RWPE2 (cell line): ENCODE results near the gene ALLC.

Experiments
- ATAC-seq: fragments of 200-7000 bp; cut with Tn5 transposase; 3 replicates; pipeline ENCODE4 v1.9.1; 2021; ENCODE audit warnings: low read depth
- DNase-seq: peaks from one replicate; pipeline ENCODE4 v3.0.0-alpha.2; 2020; ENCODE audit warnings: low spot score
- H3K27ac ChIP-seq: fragments of 450-650 bp; 2 replicates; pipeline ENCODE4 v1.5.1; 2017; ENCODE audit warnings: mild to moderate bottlenecking; ENCODE audit not compliant: poor library complexity, severe bottlenecking
- H3K27me3 ChIP-seq: fragments of 250-450 bp; sonication (Bioruptor Pico); 2 replicates; pipeline ENCODE4 v1.5.1; 2021; ENCODE audit warnings: mild to moderate bottlenecking, moderate library complexity; ENCODE audit not compliant: insufficient read depth, poor library complexity, severe bottlenecking
- H3K36me3 ChIP-seq: fragments of 250-450 bp; sonication (Bioruptor Pico); 2 replicates; pipeline ENCODE4 v1.5.1; 2020; ENCODE audit warnings: low read depth, mild to moderate bottlenecking, moderate library complexity
- H3K4me1 ChIP-seq: fragments of 250-450 bp; sonication (Bioruptor Pico); 2 replicates; pipeline ENCODE4 v1.5.1; 2021; ENCODE audit warnings: mild to moderate bottlenecking, moderate library complexity; ENCODE audit not compliant: insufficient read depth, poor library complexity, severe bottlenecking
- H3K4me3 ChIP-seq: fragments of 250-450 bp; sonication (Bioruptor Pico); 2 replicates; pipeline ENCODE4 v1.5.1; 2021; ENCODE audit warnings: mild to moderate bottlenecking, moderate library complexity; ENCODE audit not compliant: severe bottlenecking
- H3K9me3 ChIP-seq: fragments of 250-450 bp; sonication (Bioruptor Pico); 2 replicates; pipeline ENCODE4 v1.5.1; 2021; ENCODE audit warnings: mild to moderate bottlenecking, moderate library complexity; ENCODE audit not compliant: severe bottlenecking
- TF ChIP-seq, protein P1 (sequence below): fragments of 450-650 bp; IDR thresholded peaks from one replicate; pipeline ENCODE4 v1.5.1; 2017; ENCODE audit warnings: mild to moderate bottlenecking, moderate library complexity; ENCODE audit not compliant: poor library complexity, severe bottlenecking

ALLC gene

DNA sequence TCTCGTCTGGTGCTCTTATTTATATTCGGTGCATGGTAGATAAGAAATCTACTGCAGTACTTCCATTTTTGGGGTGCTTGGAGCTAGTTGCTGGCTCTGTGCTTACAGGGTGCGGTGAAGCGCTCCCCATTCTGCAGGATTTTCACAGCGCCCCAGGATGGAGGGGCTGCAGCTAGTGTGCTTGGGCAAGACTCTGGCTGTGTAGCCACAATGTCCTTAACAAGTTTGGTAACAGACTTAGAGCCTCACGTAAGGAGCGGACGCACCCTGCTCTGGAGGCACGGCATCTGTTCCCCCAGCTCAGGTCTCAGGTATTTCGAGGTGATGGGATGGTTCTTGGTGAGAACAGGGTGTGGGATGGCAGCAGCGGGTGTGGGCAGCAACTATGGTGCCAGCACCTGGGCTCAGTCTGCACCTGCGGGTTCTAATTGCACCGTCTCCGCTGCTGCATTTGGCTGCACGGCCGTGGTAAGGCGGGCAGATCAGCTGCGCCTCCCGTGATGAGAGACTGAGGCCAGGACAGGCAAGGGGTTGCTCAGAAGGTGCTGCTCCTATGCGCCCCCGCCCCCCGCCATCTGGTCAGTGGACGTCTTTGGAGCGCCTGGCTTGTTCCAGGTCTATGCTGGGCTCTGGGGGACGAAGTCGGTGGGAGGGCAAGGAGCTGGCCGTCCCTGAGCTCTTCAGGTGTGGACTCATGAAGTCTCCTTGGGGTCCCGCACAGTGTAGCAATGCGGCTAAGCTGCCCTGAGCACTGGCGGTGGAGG lies 20.1 kb upstream of the ALLC start:
- Histone ChIP-seq H3K27me3 (no peaks in the 10 kb centered on the region), H3K4me1 (peaks cover 2% of the 10 kb centered on the region), H3K36me3 (no peaks in the 10 kb centered on the region), H3K27ac (no peak overlapping the region), H3K4me3 (no peak overlapping the region), H3K9me3 (no peaks in the 10 kb centered on the region)
- ATAC-seq = no peak
- TF ChIP-seq, protein P1, sequence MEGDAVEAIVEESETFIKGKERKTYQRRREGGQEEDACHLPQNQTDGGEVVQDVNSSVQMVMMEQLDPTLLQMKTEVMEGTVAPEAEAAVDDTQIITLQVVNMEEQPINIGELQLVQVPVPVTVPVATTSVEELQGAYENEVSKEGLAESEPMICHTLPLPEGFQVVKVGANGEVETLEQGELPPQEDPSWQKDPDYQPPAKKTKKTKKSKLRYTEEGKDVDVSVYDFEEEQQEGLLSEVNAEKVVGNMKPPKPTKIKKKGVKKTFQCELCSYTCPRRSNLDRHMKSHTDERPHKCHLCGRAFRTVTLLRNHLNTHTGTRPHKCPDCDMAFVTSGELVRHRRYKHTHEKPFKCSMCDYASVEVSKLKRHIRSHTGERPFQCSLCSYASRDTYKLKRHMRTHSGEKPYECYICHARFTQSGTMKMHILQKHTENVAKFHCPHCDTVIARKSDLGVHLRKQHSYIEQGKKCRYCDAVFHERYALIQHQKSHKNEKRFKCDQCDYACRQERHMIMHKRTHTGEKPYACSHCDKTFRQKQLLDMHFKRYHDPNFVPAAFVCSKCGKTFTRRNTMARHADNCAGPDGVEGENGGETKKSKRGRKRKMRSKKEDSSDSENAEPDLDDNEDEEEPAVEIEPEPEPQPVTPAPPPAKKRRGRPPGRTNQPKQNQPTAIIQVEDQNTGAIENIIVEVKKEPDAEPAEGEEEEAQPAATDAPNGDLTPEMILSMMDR = no peak
- peak; percentile 55 for DNase-seq

DNA sequence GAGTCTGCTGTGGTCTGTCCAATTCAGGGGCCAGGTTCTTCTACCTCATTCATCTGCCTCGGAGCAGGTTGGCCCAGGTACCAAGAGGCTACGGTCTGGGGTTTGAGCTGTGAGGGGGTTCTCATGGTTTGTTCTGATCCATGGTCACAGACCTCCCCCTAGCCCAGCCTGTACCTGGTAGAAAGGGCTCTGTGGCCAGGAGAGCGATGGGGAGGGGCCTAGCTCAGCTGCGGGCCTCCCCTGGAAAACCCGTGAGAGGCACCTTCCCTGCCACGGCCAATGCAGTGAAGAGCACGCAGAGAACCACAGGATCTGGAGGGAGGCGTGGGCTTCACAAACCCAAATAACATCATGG lies 19.6 kb upstream of the ALLC start:
- no peak for ATAC-seq
- H3K36me3 ChIP-seq = no peaks in the 10 kb centered on the region
- TF ChIP-seq, protein P1 = no peak
- no peaks in the 10 kb centered on the region for H3K9me3 ChIP-seq
- no peaks in the 10 kb centered on the region for H3K27me3 ChIP-seq
- DNase-seq = peak; percentile 34
- H3K27ac ChIP-seq = no peak overlapping the region
- H3K4me3 ChIP-seq = no peak overlapping the region
- H3K4me1 ChIP-seq = no peaks in the 10 kb centered on the region

DNA sequence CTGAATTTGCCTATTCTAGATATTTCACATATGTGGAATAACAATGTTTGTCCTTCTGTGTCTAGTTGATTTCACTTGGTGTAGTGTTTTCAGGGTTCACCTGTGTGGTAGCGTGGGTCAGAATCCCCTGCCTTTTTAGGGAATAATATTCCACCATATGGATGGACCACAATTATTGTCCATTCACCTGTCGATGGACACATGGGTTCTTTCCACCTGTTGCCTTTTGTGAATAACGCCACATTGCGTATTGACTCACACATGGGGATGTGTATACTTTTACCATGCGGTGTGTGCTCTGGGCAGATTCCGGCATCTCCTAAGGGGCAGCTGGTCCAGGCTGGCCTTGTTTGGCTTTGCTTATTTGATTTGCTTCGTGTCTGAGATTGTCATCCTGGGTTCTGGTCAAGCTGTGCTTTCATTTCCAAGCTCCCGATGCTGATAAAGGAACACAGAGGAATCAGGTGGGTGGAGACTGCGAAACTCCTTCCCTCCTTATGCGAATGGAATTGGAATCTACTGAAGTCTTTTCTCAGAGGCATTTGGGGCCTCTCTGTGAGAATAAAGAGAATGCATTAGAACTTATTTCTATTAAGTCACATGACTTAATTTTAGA lies 18.9 kb upstream of the ALLC start:
- TF ChIP-seq, protein P1 = no peak
- peak; percentile 3 for DNase-seq

DNA sequence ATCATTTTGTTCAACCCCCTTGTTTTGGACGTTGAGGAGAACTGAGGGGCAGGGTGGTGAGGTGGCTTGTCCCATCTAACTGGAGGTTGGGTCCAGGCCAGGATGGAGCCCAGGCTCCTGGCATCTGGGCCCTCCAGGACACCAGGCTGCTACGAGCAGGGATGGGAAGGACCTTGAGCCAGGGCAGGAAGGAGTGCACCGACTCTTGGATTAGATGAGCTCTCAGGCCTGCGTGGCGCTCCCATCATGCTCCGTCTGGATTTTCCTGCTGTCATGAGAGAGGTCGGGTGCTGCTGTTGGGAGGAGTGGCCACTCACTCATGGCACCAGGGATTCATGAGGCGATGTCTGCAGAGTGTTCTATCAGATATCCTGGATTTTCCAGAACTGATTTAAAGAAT lies 18.3 kb upstream of the ALLC start:
- Histone ChIP-seq H3K27ac (no peak overlapping the region), H3K27me3 (no peaks in the 10 kb centered on the region), H3K36me3 (no peaks in the 10 kb centered on the region), H3K9me3 (no peaks in the 10 kb centered on the region), H3K4me1 (no peaks in the 10 kb centered on the region), H3K4me3 (no peak overlapping the region)
- TF ChIP-seq, protein P1 = no peak
- peak; percentile 23 for DNase-seq
- no peak for ATAC-seq

More for the DNA sequence above, 18.9 kb upstream of the ALLC start:
- Histone ChIP-seq H3K27me3 (no peaks in the 10 kb centered on the region), H3K4me3 (no peak overlapping the region), H3K36me3 (no peaks in the 10 kb centered on the region), H3K27ac (no peak overlapping the region), H3K9me3 (no peaks in the 10 kb centered on the region), H3K4me1 (no peaks in the 10 kb centered on the region)
- ATAC-seq = no peak

DNA sequence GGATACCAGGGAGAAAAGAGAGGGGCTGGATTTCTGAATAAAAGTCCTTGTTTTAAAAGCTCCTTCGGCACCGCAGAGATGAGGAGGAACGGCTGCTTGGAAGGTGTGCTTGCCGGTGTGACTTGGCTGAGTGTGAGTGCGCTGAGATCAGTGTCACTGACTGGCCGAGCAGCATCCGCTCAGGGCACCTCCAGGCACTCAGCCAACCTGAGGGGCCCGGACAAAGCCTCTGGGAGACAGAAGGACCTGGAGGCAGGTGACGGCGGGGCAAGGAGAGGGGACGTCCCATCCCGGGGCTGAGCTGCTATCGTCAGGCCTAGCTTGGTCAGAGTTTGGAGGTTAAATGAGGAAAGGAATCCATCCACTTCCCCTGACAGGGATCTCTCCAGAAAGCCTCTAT lies 16.8 kb upstream of the ALLC start:
- DNase-seq = peak; percentile 51
- Histone ChIP-seq H3K36me3 (no peaks in the 10 kb centered on the region), H3K4me1 (no peaks in the 10 kb centered on the region), H3K27ac (no peak overlapping the region), H3K4me3 (no peak overlapping the region), H3K9me3 (no peaks in the 10 kb centered on the region), H3K27me3 (no peaks in the 10 kb centered on the region)
- no peak for ATAC-seq
- TF ChIP-seq, protein P1 = no peak
